Measurements from ENCODE around the gene COL1A2.

GRCh38 chr7:94422827-94423460, 28.2 kb downstream of the COL1A2 start:
- TF ChIP-seq CTCF (IDR thresholded peaks at IDR 0.05; ENCODE audit: insufficient read depth, low read depth, low read length) (no peak), EZH2 (IDR thresholded peaks at IDR 0.05; ENCODE audit: insufficient read depth, low read length) (no peak)
